HK-2 (cell line): ENCODE measurements around the gene EXPH5.

Source experiments
- DNase-seq: peaks from one replicate; pipeline ENCODE4 v3.0.0-alpha.2; 2018; ENCODE audit not compliant: unreplicated experiment

The EXPH5 gene

DNA sequence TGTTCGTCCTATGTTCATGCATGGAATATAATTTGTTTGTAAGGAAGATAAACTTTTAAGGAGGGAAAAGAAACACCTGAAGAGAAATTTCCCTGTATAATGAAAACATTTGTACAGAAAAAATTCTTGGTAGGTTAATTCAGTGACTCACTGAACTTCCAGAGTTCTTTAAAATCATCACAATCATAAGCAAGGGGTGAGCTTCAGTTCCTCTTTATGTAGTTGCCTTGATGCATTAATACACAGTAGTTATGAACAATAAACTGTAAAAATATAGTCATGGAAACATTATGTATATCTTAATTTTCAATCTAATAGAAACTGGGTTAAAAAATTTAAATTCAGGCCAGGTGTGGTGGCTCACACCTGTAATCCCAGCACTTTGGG, 125.1 kb downstream of the EXPH5 start:
- DNase-seq = no peak

DNA sequence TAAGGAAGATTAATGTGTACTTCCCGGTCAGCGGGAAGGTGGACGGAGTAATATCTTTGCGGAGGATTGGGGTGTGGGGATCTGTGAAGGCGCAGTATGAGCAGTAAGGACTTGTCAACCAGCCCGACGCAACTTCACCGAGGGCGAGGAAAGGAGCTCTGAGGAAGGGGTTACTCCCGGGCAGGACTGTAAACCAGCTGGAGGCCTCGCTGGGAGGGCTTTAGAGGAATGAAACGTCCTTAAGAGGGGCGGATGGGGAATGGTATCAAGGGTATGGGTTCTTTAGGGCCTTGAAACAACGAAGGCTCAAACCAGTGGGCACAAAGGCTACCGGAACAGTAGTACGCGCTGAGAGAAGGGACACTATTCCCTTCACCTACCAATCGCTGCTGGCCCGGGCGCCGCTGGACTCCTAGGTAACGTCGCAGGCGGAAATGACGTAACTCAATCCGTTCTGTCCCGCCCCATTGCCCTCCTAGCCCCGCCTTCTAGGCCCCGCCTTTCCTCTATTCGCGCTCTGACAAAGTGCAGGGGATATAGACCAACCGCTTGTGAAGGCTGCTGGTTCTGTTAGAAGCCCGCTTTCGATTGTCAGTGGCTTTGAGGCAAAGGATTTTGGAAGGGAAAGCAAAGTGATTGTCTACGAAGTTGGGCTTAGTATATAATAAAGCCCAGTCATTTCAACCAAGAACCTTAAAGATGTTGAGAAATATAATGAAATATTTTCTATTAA, 126.3 kb downstream of the EXPH5 start, which contains the start of gene C11orf65:
C11orf65 (minus strand) TSS at position 439 of the 733 bp plus-strand sequence. CDS start 5,970 bp downstream, outside the sequence.
- DNase-seq = peak; percentile 90

DNA sequence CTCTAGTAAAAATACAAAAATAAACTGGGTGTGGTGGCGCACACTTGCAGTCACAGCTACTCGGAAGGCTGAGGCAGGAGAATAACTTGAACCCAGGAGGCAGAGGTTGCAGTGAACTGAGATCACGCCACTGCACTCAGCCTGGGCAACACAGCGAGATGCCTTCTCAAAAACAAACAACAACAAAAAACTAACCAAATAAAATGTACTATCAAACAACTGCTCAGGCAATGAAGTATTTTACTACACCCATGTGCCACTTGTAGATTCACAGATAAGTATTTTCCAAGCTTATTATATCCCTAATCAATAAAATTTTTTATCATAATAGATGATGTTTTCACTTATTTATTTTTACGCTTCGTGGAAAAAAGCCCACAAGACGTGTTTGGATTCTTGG, 127.2 kb downstream of the EXPH5 start:
- DNase-seq = no peak
